Astrocyte (in vitro differentiated cells and primary cell): Measurements from ENCODE around the gene RXFP2. TPM values are rescaled to one million over a fixed set of nuclear protein-coding genes. Genes with fewer than 3 reads are reported as not detected.

Experiments used
- DNase-seq: peaks from one replicate; pipeline ENCODE4 v3.0.0-alpha.2; 2010; ENCODE audit warnings: low read depth
- FAIRE-seq: peaks from 2 replicates; lab custom pipeline; 2011; peaks lifted over from hg19 to GRCh38; lab: Jason Lieb, UNC
- H2AFZ ChIP-seq: 2 replicates; pipeline ENCODE4 v1.6.0; 2012; ENCODE audit warnings: low read depth, low read length, inconsistent platforms
- H3K27ac ChIP-seq: 2 replicates; pipeline ENCODE4 v1.5.1; 2011; ENCODE audit warnings: low read depth, low read length, inconsistent platforms
- H3K27me3 ChIP-seq: 2 replicates; pipeline ENCODE4 v1.6.0; 2011; ENCODE audit warnings: low read length, inconsistent platforms; ENCODE audit not compliant: insufficient read depth
- H3K36me3 ChIP-seq: 2 replicates; pipeline ENCODE4 v1.5.1; 2011; ENCODE audit warnings: low read length, inconsistent platforms; ENCODE audit not compliant: insufficient read depth
- H3K4me1 ChIP-seq: 2 replicates; pipeline ENCODE4 v1.5.1; 2011; ENCODE audit warnings: low read length, inconsistent platforms; ENCODE audit not compliant: insufficient read depth
- H3K4me2 ChIP-seq: 2 replicates; pipeline ENCODE4 v1.6.0; 2012; ENCODE audit warnings: low read length, inconsistent platforms
- H3K4me3 ChIP-seq: 2 replicates; pipeline ENCODE4 v1.5.1; 2011; ENCODE audit warnings: low read depth, mild to moderate bottlenecking, low read length, inconsistent platforms; ENCODE audit not compliant: insufficient read depth
- H3K79me2 ChIP-seq: 2 replicates; pipeline ENCODE4 v1.6.0; 2012; ENCODE audit warnings: mild to moderate bottlenecking, low read length, inconsistent platforms; ENCODE audit not compliant: insufficient read depth
- H3K9ac ChIP-seq: 2 replicates; pipeline ENCODE4 v1.6.0; 2012; ENCODE audit warnings: mild to moderate bottlenecking, low read length, inconsistent platforms
- H3K9me3 ChIP-seq: 2 replicates; pipeline ENCODE4 v1.5.1; 2012; ENCODE audit warnings: low read depth, mild to moderate bottlenecking, low read length, inconsistent platforms; ENCODE audit not compliant: insufficient read depth
- H4K20me1 ChIP-seq: 2 replicates; pipeline ENCODE4 v1.6.0; 2012; ENCODE audit warnings: low read length, inconsistent platforms; ENCODE audit not compliant: insufficient read depth
- H3K27ac Mint-ChIP-seq: one replicate; pipeline ENCODE4 v1.8.0; 2021; ENCODE audit warnings: mild to moderate bottlenecking, mixed read lengths; ENCODE audit not compliant: unreplicated experiment
- H3K27me3 Mint-ChIP-seq: one replicate; pipeline ENCODE4 v1.8.0; 2021; ENCODE audit warnings: low read depth, mixed read lengths; ENCODE audit not compliant: unreplicated experiment
- H3K36me3 Mint-ChIP-seq: one replicate; pipeline ENCODE4 v1.8.0; 2021; ENCODE audit warnings: low read depth, mixed read lengths; ENCODE audit not compliant: unreplicated experiment
- H3K4me1 Mint-ChIP-seq: one replicate; pipeline ENCODE4 v1.8.0; 2021; ENCODE audit warnings: low read depth, mixed read lengths; ENCODE audit not compliant: unreplicated experiment
- H3K4me3 Mint-ChIP-seq: one replicate; pipeline ENCODE4 v1.8.0; 2021; ENCODE audit warnings: mild to moderate bottlenecking, moderate library complexity, mixed read lengths; ENCODE audit not compliant: unreplicated experiment
- H3K9me3 Mint-ChIP-seq: one replicate; pipeline ENCODE4 v1.8.0; 2021; ENCODE audit warnings: mild to moderate bottlenecking, mixed read lengths; ENCODE audit not compliant: unreplicated experiment
- CTCF ChIP-seq: IDR thresholded peaks from 2 replicates; pipeline ENCODE4 v1.5.1; 2011; ENCODE audit warnings: low read depth, mild to moderate bottlenecking, inconsistent platforms, low read length, moderate library complexity; ENCODE audit not compliant: insufficient read depth
- EZH2 ChIP-seq: IDR thresholded peaks from 2 replicates; pipeline ENCODE4 v1.6.1; 2012; ENCODE audit warnings: mild to moderate bottlenecking, low read length, inconsistent platforms; ENCODE audit not compliant: insufficient read depth
- total RNA-seq: library from RNA; stranded (reverse); gene quantifications from 2 replicates; pipeline ENCODE4 v1.2.1, GENCODE V29; 2021

Gene RXFP2
- total RNA-seq, 1 donor from 2014 or later = not detected

- FAIRE-seq (peak; percentile 20), DNase-seq (no peak)
- H3K36me3 Mint-ChIP-seq = no peaks in the 10 kb centered on the region
- no peak overlapping the region for H3K4me3 ChIP-seq
- peaks cover 37% of the 10 kb centered on the region for H3K4me1 ChIP-seq
- no peaks in the 10 kb centered on the region for H3K79me2 ChIP-seq
- H3K4me1 Mint-ChIP-seq = peaks cover 23% of the 10 kb centered on the region
- TF ChIP-seq CTCF (no peak), EZH2 (no peak)
- peak overlapping the region; percentile 76 for H3K27ac ChIP-seq
- H3K27me3 Mint-ChIP-seq = no peaks in the 10 kb centered on the region
- H3K36me3 ChIP-seq = no peaks in the 10 kb centered on the region
- no peaks in the 10 kb centered on the region for H3K9me3 Mint-ChIP-seq
- no peaks in the 10 kb centered on the region for H4K20me1 ChIP-seq
- no peaks in the 10 kb centered on the region for H3K27me3 ChIP-seq
- no peaks in the 10 kb centered on the region for H3K9me3 ChIP-seq
- no peak overlapping the region for H3K4me3 Mint-ChIP-seq
- H3K27ac Mint-ChIP-seq = peak overlapping the region; percentile 94
- no peak overlapping the region for H2AFZ ChIP-seq
- peak overlapping the region; percentile 77 for H3K4me2 ChIP-seq
- peak overlapping the region; percentile 70 for H3K9ac ChIP-seq
Observed at GRCh38 chr13:31764556-31764955, 25.2 kb downstream of the RXFP2 start.

- Mint-ChIP-seq H3K9me3 (no peaks in the 10 kb centered on the region), H3K4me3 (no peak overlapping the region), H3K36me3 (no peaks in the 10 kb centered on the region), H3K4me1 (peaks cover 23% of the 10 kb centered on the region), H3K27ac (peak overlapping the region; percentile 94), H3K27me3 (no peaks in the 10 kb centered on the region)
- FAIRE-seq (peak; percentile 76), DNase-seq (peak; percentile 91)
- Histone ChIP-seq H2AFZ (no peak overlapping the region), H3K9me3 (no peaks in the 10 kb centered on the region), H3K27ac (peak overlapping the region; percentile 76), H3K79me2 (no peaks in the 10 kb centered on the region), H3K4me1 (peaks cover 37% of the 10 kb centered on the region), H4K20me1 (no peaks in the 10 kb centered on the region), H3K27me3 (no peaks in the 10 kb centered on the region), H3K9ac (peak overlapping the region; percentile 70), H3K36me3 (no peaks in the 10 kb centered on the region), H3K4me2 (peak overlapping the region; percentile 77), H3K4me3 (no peak overlapping the region)
- TF ChIP-seq EZH2 (no peak), CTCF (no peak)
Observed at GRCh38 chr13:31765138-31765785, 25.9 kb downstream of the RXFP2 start.

- Histone ChIP-seq H4K20me1 (no peaks in the 10 kb centered on the region), H3K4me2 (peak overlapping the region; percentile 63), H3K79me2 (no peaks in the 10 kb centered on the region), H3K27me3 (no peaks in the 10 kb centered on the region), H3K9me3 (no peaks in the 10 kb centered on the region), H2AFZ (no peak overlapping the region), H3K27ac (peak overlapping the region; percentile 73), H3K9ac (peak overlapping the region; percentile 50), H3K4me1 (peaks cover 37% of the 10 kb centered on the region), H3K36me3 (no peaks in the 10 kb centered on the region), H3K4me3 (peak overlapping the region; percentile 8)
- peak overlapping the region; percentile 28 for H3K27ac Mint-ChIP-seq
- DNase-seq (peak; percentile 98), FAIRE-seq (peak; percentile 99)
- no peak overlapping the region for H3K4me3 Mint-ChIP-seq
- H3K9me3 Mint-ChIP-seq = no peaks in the 10 kb centered on the region
- peaks cover 19% of the 10 kb centered on the region for H3K4me1 Mint-ChIP-seq
- H3K36me3 Mint-ChIP-seq = no peaks in the 10 kb centered on the region
- TF ChIP-seq EZH2 = no peak
- no peak for TF ChIP-seq CTCF
- no peaks in the 10 kb centered on the region for H3K27me3 Mint-ChIP-seq
Observed at GRCh38 chr13:31767175-31767900, 28.0 kb downstream of the RXFP2 start.
